ENCODE data around the gene SLC15A1. TPM values are rescaled to one million over a fixed set of nuclear protein-coding genes. Genes with fewer than 3 reads are reported as not detected.

Gene SLC15A1
- total and polyA plus RNA-seq, 2 donors (not counting 1 experiment from before 2014, with no cell fraction given) = not detected

- CTCF ChIA-PET = interaction anchor here (1.5 to 5.8 kb wide), 3 partner anchors 223 to 642 kb away, joined by 4 to 68 read pairs (median 4); no protein-coding TSS in a partner anchor
- WGBS (ENCODE audit: insufficient coverage) = 81% methylated on average over 11 of the region's 11 CpGs
These were observed 77.4 kb downstream of the SLC15A1 start for GRCh38 chr13:98675066-98675465.

More at GRCh38 chr13:98675066-98675465, 77.4 kb downstream of the SLC15A1 start:
- no peaks in the 10 kb centered on the region for H3K9me3 Mint-ChIP-seq (ENCODE audit: insufficient read depth)
- H4K20me1 ChIP-seq (ENCODE audit: control insufficient read depth, insufficient read depth, low read length, poor library complexity, severe bottlenecking) = no peaks in the 10 kb centered on the region
- H2AFZ ChIP-seq (ENCODE audit: insufficient read depth, low read depth, low read length, poor library complexity, severe bottlenecking) = no peak overlapping the region
- H3K4me2 ChIP-seq (replicated peaks; ENCODE audit: low read depth, low read length, poor library complexity, severe bottlenecking) = no peak overlapping the region
- H3K4me1 ChIP-seq (ENCODE audit: control insufficient read depth in 2 of 2, insufficient read depth in 2 of 2, low read length in 2 of 2) = peaks cover 0 to 3% of the 10 kb centered on the region in 2 donors
- peaks cover 6% of the 10 kb centered on the region for H3K27me3 Mint-ChIP-seq
- H3K4me3 Mint-ChIP-seq = no peak overlapping the region
- no peaks in the 10 kb centered on the region for H3K4me1 Mint-ChIP-seq
- no peaks in the 10 kb centered on the region for H3K79me2 ChIP-seq (ENCODE audit: control insufficient read depth, insufficient read depth, low read length)
- intact Hi-C loops (cut with micrococcal nuclease) = no loop called here
- no peaks in the 10 kb centered on the region for H3K27me3 ChIP-seq (replicated peaks in 1 of 4; ENCODE audit: control extremely low read depth in 1 of 4, control insufficient read depth in 3 of 4, insufficient read depth in 4 of 4, low read length in 3 of 4)
- POLR2A ChIA-PET = no interaction called here
- no peak overlapping the region for H3K4me3 ChIP-seq (ENCODE audit: control extremely low read depth in 1 of 5, extremely low read depth in 1 of 5, insufficient read depth in 1 of 5, low read depth in 2 of 5, low read length in 4 of 5)
- no peaks in the 10 kb centered on the region for H3K36me3 ChIP-seq (replicated peaks in 1 of 2; ENCODE audit: control extremely low read depth in 1 of 2, control insufficient read depth in 1 of 2, extremely low read depth in 1 of 2, insufficient read depth in 2 of 2, low read length in 1 of 2)
- no peaks in the 10 kb centered on the region for H3K9me3 ChIP-seq (ENCODE audit: control extremely low read depth in 1 of 3, control insufficient read depth in 2 of 3, insufficient read depth in 1 of 3, low read length in 2 of 3)
- H3K9ac ChIP-seq (ENCODE audit: low read length) = no peak overlapping the region
- H3K27ac ChIP-seq (ENCODE audit: low read length in 2 of 2) = no peak overlapping the region
- ATAC-seq (ENCODE audit: low read depth) = no peak
- no peak for DNase-seq
- no peak overlapping the region for H3K27ac Mint-ChIP-seq
- TF ChIP-seq CTCF (IDR thresholded peaks at IDR 0.05) = no peak
- no peak for TF ChIP-seq EZH2 (IDR thresholded peaks at IDR 0.05; ENCODE audit: borderline replicate concordance, insufficient read depth, low read depth, low read length, poor library complexity, severe bottlenecking)

Data from B cell (primary cell).